Trophoblast cell (in vitro differentiated cells and primary cell): Measurements from ENCODE around the gene FCMR.

ENCODE experiments used
- DNase-seq, 2 donors: peaks; one replicate each; pipeline ENCODE4 v3.0.0-alpha.2; 2016
- H2AFZ ChIP-seq: 2 replicates; pipeline ENCODE4 v1.6.1; 2013; ENCODE audit warnings: low read length, moderate library complexity, mild to moderate bottlenecking; ENCODE audit not compliant: insufficient read depth, poor library complexity
- H2AK5ac ChIP-seq: 2 replicates; pipeline ENCODE4 v1.6.1; 2013; ENCODE audit warnings: mild to moderate bottlenecking, low read length
- H2BK120ac ChIP-seq: 2 replicates; pipeline ENCODE4 v1.6.1; 2013; ENCODE audit warnings: low read length, mild to moderate bottlenecking, moderate library complexity; ENCODE audit not compliant: insufficient read depth, poor library complexity
- H2BK12ac ChIP-seq: 2 replicates; pipeline ENCODE4 v1.6.1; 2013; ENCODE audit warnings: mild to moderate bottlenecking, low read length, moderate library complexity
- H2BK5ac ChIP-seq: 2 replicates; pipeline ENCODE4 v1.6.1; 2013; ENCODE audit warnings: low read length, low read depth, moderate library complexity, mild to moderate bottlenecking; ENCODE audit not compliant: poor library complexity
- H3K14ac ChIP-seq: 2 replicates; pipeline ENCODE4 v1.6.1; 2013; ENCODE audit warnings: mild to moderate bottlenecking, low read length
- H3K18ac ChIP-seq: 2 replicates; pipeline ENCODE4 v1.6.1; 2013; ENCODE audit warnings: mild to moderate bottlenecking, low read length
- H3K23ac ChIP-seq: 2 replicates; pipeline ENCODE4 v1.6.1; 2013; ENCODE audit warnings: low read length
- H3K27ac ChIP-seq: 2 replicates; pipeline ENCODE4 v1.5.1; 2013; ENCODE audit warnings: low read depth, mild to moderate bottlenecking, inconsistent platforms, low read length, moderate library complexity
- H3K27me3 ChIP-seq: 2 replicates; pipeline ENCODE4 v1.6.1; 2013; ENCODE audit warnings: inconsistent platforms, mild to moderate bottlenecking, low read length, moderate library complexity; ENCODE audit not compliant: insufficient read depth
- H3K36me3 ChIP-seq, 2 experiments: 1 replicate in 1 of 2; 2 replicates in 1 of 2; pipeline ENCODE4 v1.6.1; 2013; ENCODE audit warnings: low read length in 2 of 2, mild to moderate bottlenecking in 2 of 2, moderate library complexity in 1 of 2; ENCODE audit not compliant: insufficient read depth in 2 of 2, control insufficient read depth in 1 of 2
- H3K4ac ChIP-seq: 2 replicates; pipeline ENCODE4 v1.6.1; 2013; ENCODE audit warnings: low read depth, mild to moderate bottlenecking, low read length, moderate library complexity
- H3K4me1 ChIP-seq, 2 experiments: 1 replicate in 1 of 2; 2 replicates in 1 of 2; pipeline ENCODE4 v1.6.1; 2013; ENCODE audit warnings: low read length in 2 of 2, mild to moderate bottlenecking in 2 of 2, moderate library complexity in 1 of 2; ENCODE audit not compliant: insufficient read depth in 2 of 2, control insufficient read depth in 1 of 2
- H3K4me2 ChIP-seq: 2 replicates; pipeline ENCODE4 v1.6.1; 2013; ENCODE audit warnings: inconsistent platforms, mild to moderate bottlenecking, low read length, moderate library complexity
- H3K4me3 ChIP-seq: 2 replicates; pipeline ENCODE4 v1.5.1; 2013; ENCODE audit warnings: mild to moderate bottlenecking, low read depth, low read length, inconsistent platforms
- H3K79me1 ChIP-seq: one replicate; pipeline ENCODE4 v1.6.1; 2013; ENCODE audit warnings: low read length
- H3K79me2 ChIP-seq: 2 replicates; pipeline ENCODE4 v1.6.1; 2013; ENCODE audit warnings: low read length, mild to moderate bottlenecking; ENCODE audit not compliant: control insufficient read depth, insufficient read depth, poor library complexity
- H3K9ac ChIP-seq: 2 replicates; pipeline ENCODE4 v1.6.1; 2013; ENCODE audit warnings: mild to moderate bottlenecking, low read length
- H3K9me3 ChIP-seq: 2 replicates; pipeline ENCODE4 v1.6.1; 2013; ENCODE audit warnings: low read depth, mild to moderate bottlenecking, control low read depth, inconsistent platforms, low read length; ENCODE audit not compliant: insufficient read depth
- H4K12ac ChIP-seq: 2 replicates; pipeline ENCODE4 v1.6.1; 2013; ENCODE audit warnings: low read depth, mild to moderate bottlenecking, low read length, moderate library complexity
- H4K8ac ChIP-seq: 2 replicates; pipeline ENCODE4 v1.6.1; 2013; ENCODE audit warnings: low read depth, mild to moderate bottlenecking, low read length, moderate library complexity
- H4K91ac ChIP-seq: one replicate; pipeline ENCODE4 v1.6.1; 2013; ENCODE audit warnings: low read depth, mild to moderate bottlenecking, low read length, moderate library complexity
- WGBS: extraction: QIAGEN DNeasy Blood & Tissue Kit; methylation state at CpG from one replicate; pipeline ENCODE4 v1.1.7; 2013; ENCODE audit warnings: missing lambda C conversion rate; ENCODE audit not compliant: insufficient read length, insufficient coverage; ENCODE audit errors: extremely low coverage; 5-methylcytosine and 5-hydroxymethylcytosine counted together

Gene FCMR

DNA sequence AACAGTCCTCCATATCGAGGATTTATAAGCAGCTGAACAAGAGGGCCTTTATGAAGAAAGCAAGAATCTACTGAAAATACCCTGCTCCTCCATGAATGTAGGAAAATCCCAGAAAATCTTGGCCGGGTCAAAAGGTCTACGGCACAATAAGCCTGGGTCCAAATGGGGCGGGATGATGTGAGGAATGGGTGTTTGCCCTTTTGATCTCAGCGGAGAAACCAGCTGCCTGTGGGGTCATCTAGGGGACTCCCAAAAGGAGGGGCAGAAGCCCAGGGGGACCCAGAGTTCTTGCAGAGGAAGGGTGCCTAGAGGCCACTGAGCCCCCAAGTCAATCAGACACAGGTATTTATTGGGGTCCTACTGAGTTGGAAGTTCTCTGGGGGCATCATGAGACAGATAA is 35.9 kb upstream of the FCMR start:
- no peak overlapping the region for H3K4me3 ChIP-seq
- H3K27ac ChIP-seq, result no peak overlapping the region
- H3K23ac ChIP-seq, result no peak overlapping the region
- H3K4ac ChIP-seq, result no peak overlapping the region
- H4K8ac ChIP-seq, result no peak overlapping the region
- H3K4me1 ChIP-seq, result no peaks in the 10 kb centered on the region
- no peak for DNase-seq
- no peak overlapping the region for H2BK5ac ChIP-seq
- no peak overlapping the region for H4K12ac ChIP-seq
- H2AK5ac ChIP-seq, result no peak overlapping the region
- WGBS, result no CpG with 5 or more reads among the region's 5 CpGs
- H3K4me2 ChIP-seq, result no peak overlapping the region
- H3K79me2 ChIP-seq, result no peaks in the 10 kb centered on the region
- no peak overlapping the region for H3K14ac ChIP-seq
- H3K18ac ChIP-seq, result no peak overlapping the region
- no peak overlapping the region for H2AFZ ChIP-seq
- no peak overlapping the region for H2BK120ac ChIP-seq
- no peaks in the 10 kb centered on the region for H3K27me3 ChIP-seq
- peaks cover 5% of the 10 kb centered on the region for H3K9me3 ChIP-seq
- H4K91ac ChIP-seq, result no peak overlapping the region
- H3K79me1 ChIP-seq, result no peaks in the 10 kb centered on the region
- H2BK12ac ChIP-seq, result no peak overlapping the region
- no peaks in the 10 kb centered on the region for H3K36me3 ChIP-seq
- no peak overlapping the region for H3K9ac ChIP-seq

DNA sequence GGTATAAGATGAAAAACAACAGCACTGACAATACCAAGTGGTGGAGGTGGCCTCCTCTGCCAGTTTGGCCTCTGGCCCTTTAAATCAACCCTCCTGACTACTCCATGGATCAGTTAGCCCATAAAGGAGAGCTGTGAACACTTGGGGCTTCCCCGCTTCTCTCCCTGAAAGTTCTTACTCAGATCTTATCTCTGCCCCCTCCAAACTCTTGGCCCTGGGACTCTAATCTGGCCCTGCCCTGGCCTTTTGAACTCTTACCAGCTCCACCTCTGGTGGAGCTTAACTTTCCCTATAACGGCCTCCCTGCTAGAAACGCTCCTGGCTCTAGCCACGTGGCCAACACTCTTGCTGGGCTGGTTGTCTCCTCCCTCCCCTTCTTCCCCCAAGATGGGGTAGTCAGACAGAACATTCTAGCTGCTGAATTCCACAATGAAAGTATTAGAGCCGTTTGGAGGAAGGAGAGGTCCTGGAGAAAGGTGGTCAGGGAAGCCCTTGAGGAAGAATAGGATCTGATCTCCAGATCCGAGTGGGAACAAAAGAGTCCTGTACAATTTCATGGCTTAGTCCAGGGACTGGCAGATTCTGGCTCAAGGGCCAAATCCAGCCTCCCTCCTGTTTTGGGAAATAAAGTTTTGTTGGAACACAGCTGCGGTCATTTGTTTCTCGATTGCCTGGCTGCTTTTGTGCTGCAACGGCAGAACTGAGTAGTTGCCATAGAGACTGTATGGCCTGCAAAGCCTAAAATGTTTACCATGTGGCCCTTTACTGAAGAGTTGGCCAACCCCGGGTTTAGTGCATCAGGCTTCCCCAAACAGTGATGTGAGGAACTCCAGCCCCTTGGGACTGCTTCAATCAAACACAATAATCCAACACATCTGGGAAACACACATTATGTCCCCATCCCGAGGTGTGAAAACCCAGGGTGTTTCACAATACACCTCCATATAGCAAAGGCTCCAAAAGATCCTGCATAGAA is 34.0 kb upstream of the FCMR start:
- no peak overlapping the region for H3K4me2 ChIP-seq
- H2BK120ac ChIP-seq, result no peak overlapping the region
- no peak overlapping the region for H4K91ac ChIP-seq
- H2BK5ac ChIP-seq, result no peak overlapping the region
- H3K9ac ChIP-seq, result no peak overlapping the region
- no peak overlapping the region for H3K14ac ChIP-seq
- no peak overlapping the region for H3K4ac ChIP-seq
- WGBS, result no CpG with 5 or more reads among the region's 11 CpGs
- H2AK5ac ChIP-seq, result no peak overlapping the region
- H3K36me3 ChIP-seq, result no peaks in the 10 kb centered on the region
- H3K9me3 ChIP-seq, result peaks cover 2% of the 10 kb centered on the region
- no peak overlapping the region for H3K4me3 ChIP-seq
- H2BK12ac ChIP-seq, result no peak overlapping the region
- H3K27ac ChIP-seq, result no peak overlapping the region
- H3K18ac ChIP-seq, result no peak overlapping the region
- H3K79me1 ChIP-seq, result no peaks in the 10 kb centered on the region
- H3K27me3 ChIP-seq, result no peaks in the 10 kb centered on the region
- no peak for DNase-seq
- H3K79me2 ChIP-seq, result no peaks in the 10 kb centered on the region
- no peak overlapping the region for H4K12ac ChIP-seq
- H2AFZ ChIP-seq, result no peak overlapping the region
- H4K8ac ChIP-seq, result no peak overlapping the region
- no peaks in the 10 kb centered on the region for H3K4me1 ChIP-seq
- no peak overlapping the region for H3K23ac ChIP-seq

- peaks cover 2% of the 10 kb centered on the region for H3K9me3 ChIP-seq
- H3K27ac ChIP-seq, result no peak overlapping the region
- no peak overlapping the region for H4K8ac ChIP-seq
- no peaks in the 10 kb centered on the region for H3K27me3 ChIP-seq
- no peak overlapping the region for H4K12ac ChIP-seq
- no peak overlapping the region for H4K91ac ChIP-seq
- H3K23ac ChIP-seq, result no peak overlapping the region
- H2AK5ac ChIP-seq, result no peak overlapping the region
- H2AFZ ChIP-seq, result no peak overlapping the region
- H3K4me3 ChIP-seq, result no peak overlapping the region
- H3K14ac ChIP-seq, result no peak overlapping the region
- H2BK120ac ChIP-seq, result no peak overlapping the region
- H3K18ac ChIP-seq, result no peak overlapping the region
- H3K79me1 ChIP-seq, result no peaks in the 10 kb centered on the region
- H3K36me3 ChIP-seq, result no peaks in the 10 kb centered on the region
- H3K4me1 ChIP-seq, result no peaks in the 10 kb centered on the region
- no peak overlapping the region for H3K9ac ChIP-seq
- WGBS, result no CpG with 5 or more reads among the region's 10 CpGs
- no peak overlapping the region for H3K4ac ChIP-seq
- no peak overlapping the region for H2BK12ac ChIP-seq
- H3K4me2 ChIP-seq, result no peak overlapping the region
- no peak for DNase-seq
- H3K79me2 ChIP-seq, result no peaks in the 10 kb centered on the region
- H2BK5ac ChIP-seq, result no peak overlapping the region
Observed at GRCh38 chr1:206954459-206955342, 33.0 kb upstream of the FCMR start.

DNA sequence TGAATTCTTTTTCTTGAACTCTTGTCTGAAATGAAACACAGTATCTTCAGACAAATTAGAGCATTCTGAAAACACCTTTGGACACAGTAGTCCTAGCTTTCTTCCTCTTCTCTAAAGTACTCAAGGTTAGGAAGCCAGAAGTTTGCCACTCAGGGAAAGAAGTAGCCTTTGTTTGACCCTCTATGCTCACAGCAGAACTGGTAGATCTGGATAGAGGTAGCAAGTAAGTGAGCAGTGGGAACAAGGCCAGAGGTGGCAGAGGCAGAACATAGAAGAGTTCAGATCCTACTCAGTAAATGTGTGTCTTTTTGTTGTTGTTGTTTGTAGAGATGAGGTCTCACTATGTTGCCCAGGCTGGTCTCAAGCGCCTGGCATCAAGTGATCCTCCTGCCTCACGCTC is 31.9 kb upstream of the FCMR start:
- Histone ChIP-seq H2AK5ac (no peak overlapping the region), H3K4me2 (no peak overlapping the region), H3K36me3 (no peaks in the 10 kb centered on the region), H3K27me3 (no peaks in the 10 kb centered on the region), H3K14ac (no peak overlapping the region), H3K79me2 (no peaks in the 10 kb centered on the region), H2BK120ac (no peak overlapping the region), H3K4me1 (no peaks in the 10 kb centered on the region), H4K8ac (no peak overlapping the region), H3K27ac (no peak overlapping the region), H3K23ac (no peak overlapping the region), H2BK12ac (no peak overlapping the region), H3K4me3 (no peak overlapping the region), H2BK5ac (no peak overlapping the region), H3K4ac (no peak overlapping the region), H3K18ac (no peak overlapping the region), H4K91ac (no peak overlapping the region), H4K12ac (no peak overlapping the region), H2AFZ (no peak overlapping the region), H3K9ac (no peak overlapping the region), H3K79me1 (no peaks in the 10 kb centered on the region), H3K9me3 (peaks cover 2% of the 10 kb centered on the region)
- DNase-seq, result no peak
- WGBS, result no CpG with 5 or more reads among the region's 2 CpGs
